ENCODE data around the gene PNKD. TPM values are rescaled to one million over a fixed set of nuclear protein-coding genes. Genes with fewer than 3 reads are reported as not detected.

Gene PNKD
- total RNA-seq, 4 donors from 2014 or later = 33.4 to 66.4 (median 49.4) TPM

GRCh38 chr2:218322768-218323525 is 52.6 kb downstream of the PNKD start:
- Histone ChIP-seq H3K4me3 (peak overlapping the region; percentile 72), H3K27me3 (no peaks in the 10 kb centered on the region), H3K9me3 (no peaks in the 10 kb centered on the region), H3K27ac (peak overlapping the region; percentile 62), H3K36me3 (no peaks in the 10 kb centered on the region), H3K4me1 (peaks cover 42% of the 10 kb centered on the region)
- WGBS = under 1% methylated on average over 30 of the region's 69 CpGs
- TF ChIP-seq POLR2A (IDR thresholded peaks at IDR 0.05) (no peak), CTCF (IDR thresholded peaks at IDR 0.05) (no peak), POLR2AphosphoS5 (IDR thresholded peaks at IDR 0.05) (peak in 1 of 3 donors; percentile 35)
- peak in 1 of 2 donors; percentile 80 for DNase-seq (ENCODE audit: low spot score in 2 of 2)

- H3K27me3 ChIP-seq = no peaks in the 10 kb centered on the region
- no peaks in the 10 kb centered on the region for H3K36me3 ChIP-seq
- WGBS = 4% methylated on average over 23 of the region's 24 CpGs
- H3K4me3 ChIP-seq = peak overlapping the region; percentile 72
- H3K27ac ChIP-seq = peak overlapping the region; percentile 62
- peak in 1 of 2 donors; percentile 75 for DNase-seq (ENCODE audit: low spot score in 2 of 2)
- H3K9me3 ChIP-seq = no peaks in the 10 kb centered on the region
- TF ChIP-seq EP300 (IDR thresholded peaks at IDR 0.05) (no peak), POLR2A (IDR thresholded peaks at IDR 0.05) (no peak), CTCF (IDR thresholded peaks at IDR 0.05) (no peak), POLR2AphosphoS5 (IDR thresholded peaks at IDR 0.05) (no peak)
- H3K4me1 ChIP-seq = peaks cover 42% of the 10 kb centered on the region
Observed at GRCh38 chr2:218323526-218324472, 53.5 kb downstream of the PNKD start.

- Histone ChIP-seq H3K4me3 (no peak overlapping the region), H3K9me3 (no peaks in the 10 kb centered on the region), H3K36me3 (no peaks in the 10 kb centered on the region), H3K4me1 (peaks cover 34% of the 10 kb centered on the region), H3K27me3 (no peaks in the 10 kb centered on the region), H3K27ac (no peak overlapping the region)
- WGBS = 66% methylated on average over 4 of the region's 4 CpGs
- DNase-seq (ENCODE audit: low spot score in 2 of 2) = no peak
- TF ChIP-seq POLR2AphosphoS5 (IDR thresholded peaks at IDR 0.05) (no peak), POLR2A (IDR thresholded peaks at IDR 0.05) (no peak)
Observed at GRCh38 chr2:218325566-218326160, 55.3 kb downstream of the PNKD start.

- Histone ChIP-seq H3K4me1 (peaks cover 28% of the 10 kb centered on the region), H3K9me3 (no peaks in the 10 kb centered on the region), H3K27ac (no peak overlapping the region), H3K36me3 (no peaks in the 10 kb centered on the region), H3K4me3 (no peak overlapping the region), H3K27me3 (no peaks in the 10 kb centered on the region)
- 92% methylated on average over 2 of the region's 2 CpGs for WGBS
- TF ChIP-seq POLR2AphosphoS5 (IDR thresholded peaks at IDR 0.05) = no peak
- no peak for TF ChIP-seq EP300 (IDR thresholded peaks at IDR 0.05)
- no peak for TF ChIP-seq POLR2A (IDR thresholded peaks at IDR 0.05)
- no peak for TF ChIP-seq CTCF (IDR thresholded peaks at IDR 0.05)
- no peak for DNase-seq (ENCODE audit: low spot score in 2 of 2)
Observed at GRCh38 chr2:218326315-218326714, 56.0 kb downstream of the PNKD start.

GRCh38 chr2:218327451-218328210 is 57.3 kb downstream of the PNKD start:
- H3K4me3 ChIP-seq = no peak overlapping the region
- 79% methylated on average over 11 of the region's 11 CpGs for WGBS
- no peak for TF ChIP-seq EP300 (IDR thresholded peaks at IDR 0.05)
- no peak for TF ChIP-seq POLR2A (IDR thresholded peaks at IDR 0.05)
- TF ChIP-seq POLR2AphosphoS5 (IDR thresholded peaks at IDR 0.05) = no peak
- no peak for TF ChIP-seq CTCF (IDR thresholded peaks at IDR 0.05)
- no peak for DNase-seq (ENCODE audit: low spot score in 2 of 2)
- H3K4me1 ChIP-seq = peaks cover 19% of the 10 kb centered on the region
- no peaks in the 10 kb centered on the region for H3K36me3 ChIP-seq
- H3K27me3 ChIP-seq = no peaks in the 10 kb centered on the region
- no peak overlapping the region for H3K27ac ChIP-seq
- no peaks in the 10 kb centered on the region for H3K9me3 ChIP-seq

Measured in suprapubic skin (tissue), 4 donors.